C4-2B (cell line): ENCODE measurements around the gene LSAMP.
"Not testable (repeated sequence)": the region's sequence is repeated elsewhere in the genome, so short reads cannot be mapped to it uniquely, and the experiment has no call there.

Experiments
- H3K27ac ChIP-seq: fragments of 450-650 bp; 2 replicates; pipeline ENCODE4 v1.5.1; 2017
- ZFX ChIP-seq: fragments of 450-650 bp; IDR thresholded peaks from 2 replicates; pipeline ENCODE4 v1.6.1; 2017
- TF ChIP-seq, protein P1 (sequence below): fragments of 450-650 bp; conservative IDR thresholded peaks from 2 replicates; pipeline ENCODE4 v1.5.1; 2017; ENCODE audit warnings: mild to moderate bottlenecking

The LSAMP gene

DNA sequence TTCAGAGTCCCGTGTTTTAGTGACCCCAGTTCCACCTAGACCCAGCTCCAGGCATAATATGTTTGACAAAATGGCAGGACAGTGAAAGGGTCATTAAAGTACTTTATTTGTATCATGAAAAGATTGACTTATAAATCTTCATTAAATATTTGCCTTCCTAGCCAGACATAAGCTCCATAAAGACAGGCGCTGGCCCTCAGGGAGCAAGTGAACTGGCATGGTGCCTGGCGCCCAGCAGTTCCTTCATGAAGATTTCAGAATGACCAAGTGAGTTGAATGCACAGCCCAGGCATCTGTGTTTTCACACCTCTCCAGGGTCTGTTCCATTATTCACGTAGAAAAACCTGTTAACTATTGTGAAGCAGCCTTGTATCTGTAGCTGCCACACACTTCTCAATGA is 655.8 kb downstream of the LSAMP start:
- H3K27ac ChIP-seq, result no peak overlapping the region
- TF ChIP-seq, protein P1, sequence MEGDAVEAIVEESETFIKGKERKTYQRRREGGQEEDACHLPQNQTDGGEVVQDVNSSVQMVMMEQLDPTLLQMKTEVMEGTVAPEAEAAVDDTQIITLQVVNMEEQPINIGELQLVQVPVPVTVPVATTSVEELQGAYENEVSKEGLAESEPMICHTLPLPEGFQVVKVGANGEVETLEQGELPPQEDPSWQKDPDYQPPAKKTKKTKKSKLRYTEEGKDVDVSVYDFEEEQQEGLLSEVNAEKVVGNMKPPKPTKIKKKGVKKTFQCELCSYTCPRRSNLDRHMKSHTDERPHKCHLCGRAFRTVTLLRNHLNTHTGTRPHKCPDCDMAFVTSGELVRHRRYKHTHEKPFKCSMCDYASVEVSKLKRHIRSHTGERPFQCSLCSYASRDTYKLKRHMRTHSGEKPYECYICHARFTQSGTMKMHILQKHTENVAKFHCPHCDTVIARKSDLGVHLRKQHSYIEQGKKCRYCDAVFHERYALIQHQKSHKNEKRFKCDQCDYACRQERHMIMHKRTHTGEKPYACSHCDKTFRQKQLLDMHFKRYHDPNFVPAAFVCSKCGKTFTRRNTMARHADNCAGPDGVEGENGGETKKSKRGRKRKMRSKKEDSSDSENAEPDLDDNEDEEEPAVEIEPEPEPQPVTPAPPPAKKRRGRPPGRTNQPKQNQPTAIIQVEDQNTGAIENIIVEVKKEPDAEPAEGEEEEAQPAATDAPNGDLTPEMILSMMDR, result no peak
- TF ChIP-seq ZFX, result no peak

GRCh38 chr3:115788921-115789470 is 656.3 kb downstream of the LSAMP start:
- H3K27ac ChIP-seq, result no peak overlapping the region
- TF ChIP-seq, protein P1, result no peak
- TF ChIP-seq ZFX, result no peak

DNA sequence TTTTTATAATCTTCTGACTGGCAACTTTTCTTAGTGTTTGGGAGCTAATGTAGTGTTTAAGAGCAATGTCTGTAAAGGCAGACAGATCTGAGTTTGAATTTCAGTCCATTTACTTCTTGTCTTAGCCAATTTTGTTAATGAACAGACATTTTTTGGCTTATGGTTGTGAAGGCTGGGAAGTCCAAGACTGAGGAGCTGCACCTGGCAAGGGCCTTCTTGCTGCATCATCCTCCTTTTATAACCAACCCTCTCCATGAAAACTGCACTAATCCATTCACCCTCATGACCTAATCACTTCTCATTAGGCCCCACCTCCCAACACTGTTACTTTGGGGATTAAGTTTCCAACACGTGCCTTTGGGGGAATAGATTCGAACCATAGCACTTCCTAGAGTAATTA is 657.5 kb downstream of the LSAMP start:
- TF ChIP-seq ZFX, result no peak
- TF ChIP-seq, protein P1, result no peak
- H3K27ac ChIP-seq, result no peak overlapping the region

DNA sequence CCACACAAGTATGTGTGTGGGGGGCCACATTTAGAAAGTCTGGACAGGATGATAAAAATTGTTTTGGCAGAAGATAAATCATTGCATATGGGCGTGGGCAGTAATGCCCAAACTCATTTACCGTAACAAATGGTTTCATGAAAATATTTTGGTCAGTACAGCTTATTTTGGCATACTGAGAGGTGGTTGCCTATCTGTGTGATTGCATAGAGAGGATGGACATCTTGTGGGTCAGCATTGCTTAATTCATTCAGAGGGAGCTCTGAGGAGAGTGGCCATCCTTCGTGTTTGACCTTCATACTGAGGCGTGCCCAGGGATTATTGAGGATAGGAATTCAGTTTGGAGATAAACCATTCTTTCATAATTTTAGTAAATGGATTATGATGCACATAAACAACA is 659.5 kb downstream of the LSAMP start:
- no peak overlapping the region for H3K27ac ChIP-seq
- TF ChIP-seq, protein P1, result no peak
- no peak for TF ChIP-seq ZFX

DNA sequence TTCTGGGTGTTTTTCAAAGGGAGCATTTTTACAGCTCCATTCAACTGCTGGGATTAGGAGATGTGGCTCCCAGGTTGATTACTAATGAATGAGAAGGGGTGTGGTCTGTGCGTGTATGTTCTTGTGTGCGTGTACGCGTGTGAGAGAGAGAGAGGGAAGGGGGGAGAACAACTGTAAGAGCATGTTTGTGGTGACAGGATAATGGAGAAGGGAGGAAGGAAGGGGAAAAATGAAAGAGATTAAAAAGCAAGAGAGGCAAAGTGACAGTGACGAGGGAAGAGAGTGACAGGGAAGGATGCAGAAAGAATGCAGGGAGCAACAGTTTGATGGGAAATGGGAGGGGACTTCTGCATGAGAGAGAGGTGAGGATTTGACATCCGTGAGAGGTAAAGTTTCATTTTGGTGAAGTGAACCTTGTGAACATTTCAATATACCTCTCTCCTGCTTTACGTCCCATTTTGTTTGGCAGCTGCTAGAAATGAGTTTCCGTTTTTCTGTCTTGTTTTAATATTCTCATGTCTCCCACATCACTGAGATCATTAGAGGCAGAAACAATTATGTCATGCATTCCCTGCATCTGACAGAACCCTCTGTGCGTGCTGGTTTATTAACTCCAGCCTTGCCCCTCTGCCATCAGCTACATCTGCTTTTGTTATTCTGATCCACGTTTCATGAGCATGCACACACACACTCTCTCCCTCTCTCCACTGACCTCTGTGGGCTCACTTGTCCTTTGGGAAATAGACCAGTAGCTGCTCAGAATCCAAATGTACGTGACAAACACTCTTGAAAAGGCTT is 660.3 kb downstream of the LSAMP start:
- H3K27ac ChIP-seq, result no peak overlapping the region; the same call in 1 of the 2 replicates
- TF ChIP-seq ZFX, result no peak
- TF ChIP-seq, protein P1, result peak; percentile 16

DNA sequence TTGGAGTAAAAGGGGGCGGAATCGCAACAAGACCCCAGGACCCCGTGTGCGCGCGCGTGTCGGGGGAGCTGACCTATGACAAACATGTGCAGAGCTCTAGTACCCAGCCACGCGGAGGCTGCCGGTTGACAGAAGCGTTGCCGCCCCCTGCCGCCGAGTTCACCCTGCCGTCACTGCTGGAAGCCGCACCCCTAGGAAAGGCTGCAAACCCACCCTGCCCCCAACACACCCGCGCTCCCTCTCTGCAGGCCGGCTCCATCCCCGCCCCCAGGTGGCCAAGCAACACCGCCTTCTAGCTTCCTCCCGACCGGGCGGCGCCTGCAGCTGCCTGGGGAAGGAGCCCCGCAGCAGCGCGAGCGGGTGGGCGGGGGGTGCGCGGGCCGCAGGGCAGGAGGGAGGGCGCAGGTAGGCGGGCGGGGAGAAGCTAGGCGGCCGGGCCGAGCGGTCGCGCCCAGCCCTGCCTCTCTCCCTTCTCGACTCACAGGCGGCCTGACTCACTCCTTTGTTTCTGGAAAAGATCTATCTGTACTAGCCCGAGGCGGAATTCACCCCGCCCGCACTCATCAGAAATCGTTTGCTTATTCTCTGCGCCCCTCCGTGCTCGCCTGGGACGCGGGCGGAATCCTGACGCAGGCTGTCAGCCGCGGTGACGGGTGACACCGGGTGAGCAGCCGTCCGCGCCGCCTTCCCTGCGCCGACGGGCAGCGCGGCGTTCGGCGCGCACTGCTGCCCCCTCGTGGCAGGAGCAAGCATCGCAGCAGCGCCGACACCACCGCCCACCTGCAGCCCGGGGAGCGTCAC is 661.1 kb downstream of the LSAMP start:
- peak overlapping the region; percentile 71 for H3K27ac ChIP-seq
- TF ChIP-seq, protein P1, result peak; percentile 96
- no peak for TF ChIP-seq ZFX

DNA sequence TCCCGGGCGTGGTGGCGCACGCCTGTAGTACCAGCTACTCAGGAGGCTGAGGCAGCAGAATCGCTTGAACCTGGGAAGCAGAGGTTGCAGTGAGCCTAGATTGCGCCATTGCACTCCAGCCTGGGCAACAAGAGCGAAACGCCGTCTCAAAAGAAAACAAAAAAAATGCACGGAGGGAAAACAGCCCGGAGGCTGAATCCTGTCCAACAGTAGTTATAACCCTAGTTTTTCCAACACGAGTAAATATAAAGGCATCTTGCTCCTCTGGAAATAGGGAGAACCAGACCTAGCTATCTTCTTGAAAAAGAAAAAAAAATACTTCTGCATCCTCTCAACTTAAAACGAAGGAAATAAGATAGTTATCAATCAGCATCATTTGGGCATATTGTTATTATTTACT is 661.9 kb downstream of the LSAMP start:
- H3K27ac ChIP-seq, result not testable (repeated sequence)
